ENCODE results near the gene SMARCAL1.

DNA sequence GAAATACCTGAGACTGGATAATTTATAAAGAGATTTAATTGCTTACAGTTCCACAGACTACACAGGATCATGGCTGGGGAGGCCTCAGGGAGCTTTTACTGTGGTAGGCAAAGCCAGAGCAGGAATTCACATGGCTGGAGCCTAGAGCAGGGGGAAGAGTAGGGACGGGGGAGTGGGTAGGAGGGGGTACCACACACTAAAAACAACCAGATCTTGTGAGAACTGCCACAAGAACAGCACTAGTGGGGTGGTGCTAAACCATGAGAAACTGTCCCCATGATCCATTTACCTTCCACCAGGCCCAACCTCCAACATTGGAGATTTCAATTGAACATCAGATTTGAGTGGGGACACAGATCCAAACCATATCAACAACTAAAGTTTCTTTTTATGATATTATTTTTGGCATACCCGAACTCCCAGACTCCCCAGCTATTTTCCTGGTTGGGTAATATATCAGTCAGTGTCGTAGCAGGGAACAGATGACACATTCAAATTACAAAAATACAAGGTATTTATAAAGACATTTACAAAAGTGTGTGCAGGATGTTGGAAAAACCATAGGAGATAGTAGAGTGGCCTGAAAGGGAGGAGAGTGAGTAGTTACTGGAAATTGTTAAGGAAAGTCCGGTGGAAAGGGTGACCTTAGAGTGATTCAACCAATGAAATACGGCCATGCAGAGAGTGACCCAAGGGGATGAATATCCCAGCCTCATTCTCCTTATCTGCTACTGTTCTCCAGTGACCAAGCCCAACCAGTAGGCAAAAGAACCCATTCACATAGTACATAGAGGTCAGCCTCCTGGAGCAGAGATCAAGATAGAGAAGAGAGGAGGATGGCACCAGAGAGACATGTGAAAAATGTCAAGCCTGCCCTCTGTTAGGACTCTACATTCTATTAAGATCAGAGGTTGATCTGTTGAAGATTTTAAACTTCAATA lies 95.2 kb downstream of the SMARCAL1 start:
- TF ChIP-seq, protein P1, sequence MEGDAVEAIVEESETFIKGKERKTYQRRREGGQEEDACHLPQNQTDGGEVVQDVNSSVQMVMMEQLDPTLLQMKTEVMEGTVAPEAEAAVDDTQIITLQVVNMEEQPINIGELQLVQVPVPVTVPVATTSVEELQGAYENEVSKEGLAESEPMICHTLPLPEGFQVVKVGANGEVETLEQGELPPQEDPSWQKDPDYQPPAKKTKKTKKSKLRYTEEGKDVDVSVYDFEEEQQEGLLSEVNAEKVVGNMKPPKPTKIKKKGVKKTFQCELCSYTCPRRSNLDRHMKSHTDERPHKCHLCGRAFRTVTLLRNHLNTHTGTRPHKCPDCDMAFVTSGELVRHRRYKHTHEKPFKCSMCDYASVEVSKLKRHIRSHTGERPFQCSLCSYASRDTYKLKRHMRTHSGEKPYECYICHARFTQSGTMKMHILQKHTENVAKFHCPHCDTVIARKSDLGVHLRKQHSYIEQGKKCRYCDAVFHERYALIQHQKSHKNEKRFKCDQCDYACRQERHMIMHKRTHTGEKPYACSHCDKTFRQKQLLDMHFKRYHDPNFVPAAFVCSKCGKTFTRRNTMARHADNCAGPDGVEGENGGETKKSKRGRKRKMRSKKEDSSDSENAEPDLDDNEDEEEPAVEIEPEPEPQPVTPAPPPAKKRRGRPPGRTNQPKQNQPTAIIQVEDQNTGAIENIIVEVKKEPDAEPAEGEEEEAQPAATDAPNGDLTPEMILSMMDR (IDR thresholded peaks at IDR 0.05; ENCODE audit: low read length), result no peak
- TF ChIP-seq EZH2phosphoT487 (IDR thresholded peaks at IDR 0.05; ENCODE audit: low read length), result no peak
